RWPE1 (cell line): ENCODE results near the gene DOP1A.

ENCODE experiments used
- CTCF ChIA-PET: fragments of 350-600 bp; sonication (Branson Sonifier 250); formaldehyde crosslinking; extraction: SDS; loops from one replicate; lab custom pipeline; 2021; lab: Yijun Ruan, JAX
- POLR2A ChIA-PET: fragments of 400-600 bp; formaldehyde crosslinking; extraction: SDS; loops from one replicate; lab custom pipeline; 2020; ENCODE audit warnings: antibody characterized with exemption; ENCODE audit not compliant: low non-redundant PET; lab: Yijun Ruan, JAX
- DNase-seq: peaks from one replicate; pipeline ENCODE4 v3.0.0; 2012; ENCODE audit warnings: low spot score
- H3K27ac ChIP-seq: fragments of 450-650 bp; 2 replicates; pipeline ENCODE4 v1.5.1; 2017
- TF ChIP-seq, protein P1 (sequence below): fragments of 450-650 bp; conservative IDR thresholded peaks from 2 replicates; pipeline ENCODE4 v1.5.1; 2017; ENCODE audit warnings: low read depth, mild to moderate bottlenecking

DOP1A gene

DNA sequence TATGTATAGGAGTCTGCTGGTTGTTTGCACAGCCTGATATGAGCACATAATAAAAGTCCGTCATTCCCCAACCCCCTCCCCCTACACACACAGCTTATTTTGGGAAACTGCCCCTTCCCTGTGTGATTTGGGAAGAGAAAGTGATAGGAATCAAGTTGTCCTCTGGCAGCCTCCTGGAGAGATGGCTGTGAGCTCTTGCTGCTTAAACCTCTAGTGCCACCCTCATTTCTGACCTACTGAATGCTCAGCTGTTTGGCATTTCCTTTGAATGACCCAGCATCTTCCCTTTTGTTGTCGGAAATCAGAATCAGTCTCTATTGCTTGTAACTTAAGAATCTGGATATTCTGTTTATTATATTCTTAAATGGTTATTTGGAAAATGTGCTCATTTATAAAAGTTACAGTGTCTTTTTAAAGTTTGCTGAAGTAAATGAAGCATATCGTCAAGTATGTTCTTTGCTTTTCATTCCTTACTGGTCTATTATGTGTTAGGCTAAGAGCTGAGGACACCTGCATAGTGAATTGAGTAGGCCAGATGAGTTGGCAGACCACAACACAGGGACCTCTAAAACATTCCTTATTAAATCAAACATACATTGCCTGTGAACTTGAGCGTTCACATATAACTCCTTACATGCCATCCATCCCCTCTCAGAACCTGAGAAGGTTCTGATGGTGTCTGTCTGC, 131.2 kb downstream of the DOP1A start:
- CTCF ChIA-PET = interaction anchor here (1.1 kb wide), 1 partner anchor 131 kb away, joined by 3 read pairs; the partner anchor contains the start of gene DOP1A
- TF ChIP-seq, protein P1, sequence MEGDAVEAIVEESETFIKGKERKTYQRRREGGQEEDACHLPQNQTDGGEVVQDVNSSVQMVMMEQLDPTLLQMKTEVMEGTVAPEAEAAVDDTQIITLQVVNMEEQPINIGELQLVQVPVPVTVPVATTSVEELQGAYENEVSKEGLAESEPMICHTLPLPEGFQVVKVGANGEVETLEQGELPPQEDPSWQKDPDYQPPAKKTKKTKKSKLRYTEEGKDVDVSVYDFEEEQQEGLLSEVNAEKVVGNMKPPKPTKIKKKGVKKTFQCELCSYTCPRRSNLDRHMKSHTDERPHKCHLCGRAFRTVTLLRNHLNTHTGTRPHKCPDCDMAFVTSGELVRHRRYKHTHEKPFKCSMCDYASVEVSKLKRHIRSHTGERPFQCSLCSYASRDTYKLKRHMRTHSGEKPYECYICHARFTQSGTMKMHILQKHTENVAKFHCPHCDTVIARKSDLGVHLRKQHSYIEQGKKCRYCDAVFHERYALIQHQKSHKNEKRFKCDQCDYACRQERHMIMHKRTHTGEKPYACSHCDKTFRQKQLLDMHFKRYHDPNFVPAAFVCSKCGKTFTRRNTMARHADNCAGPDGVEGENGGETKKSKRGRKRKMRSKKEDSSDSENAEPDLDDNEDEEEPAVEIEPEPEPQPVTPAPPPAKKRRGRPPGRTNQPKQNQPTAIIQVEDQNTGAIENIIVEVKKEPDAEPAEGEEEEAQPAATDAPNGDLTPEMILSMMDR = no peak
- POLR2A ChIA-PET = no interaction called here
- no peak overlapping the region for H3K27ac ChIP-seq
- no peak for DNase-seq

DNA sequence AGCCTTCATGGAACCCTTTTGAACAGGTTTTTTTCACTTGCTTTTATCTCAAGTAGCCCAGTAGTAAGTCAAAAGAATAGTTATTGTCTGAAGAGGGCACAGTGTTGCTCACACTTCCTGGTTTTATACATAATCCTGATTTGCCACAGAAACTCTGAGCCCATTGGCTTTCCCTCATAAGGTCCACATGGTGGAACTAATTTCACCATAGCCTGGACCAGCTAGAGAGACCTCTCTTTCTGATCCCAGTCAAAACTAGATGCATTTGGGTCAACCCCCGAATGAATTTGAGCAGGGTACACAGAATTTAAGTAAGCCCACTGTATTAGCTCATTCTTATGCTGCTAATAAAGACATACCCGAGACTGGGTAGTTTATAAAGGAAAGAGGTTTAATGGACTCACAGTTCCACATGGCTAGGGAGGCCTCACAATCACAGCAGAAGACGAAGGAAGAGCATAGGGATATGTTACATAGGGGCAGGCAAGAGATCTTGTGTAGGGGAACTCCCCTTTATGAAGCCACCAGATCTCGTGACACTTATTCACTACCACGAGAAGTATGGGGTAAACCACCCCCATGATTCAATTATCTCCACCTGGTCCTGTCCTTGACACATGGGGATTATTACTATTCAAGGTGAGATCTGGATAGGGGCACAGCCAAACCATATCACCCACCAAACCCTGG, 131.8 kb downstream of the DOP1A start:
- CTCF ChIA-PET = interaction anchor here (1.1 kb wide), 1 partner anchor 132 kb away, joined by 3 read pairs; the partner anchor contains the start of gene DOP1A
- TF ChIP-seq, protein P1 = no peak
- no peak for DNase-seq
- POLR2A ChIA-PET = no interaction called here
- H3K27ac ChIP-seq = no peak overlapping the region

DNA sequence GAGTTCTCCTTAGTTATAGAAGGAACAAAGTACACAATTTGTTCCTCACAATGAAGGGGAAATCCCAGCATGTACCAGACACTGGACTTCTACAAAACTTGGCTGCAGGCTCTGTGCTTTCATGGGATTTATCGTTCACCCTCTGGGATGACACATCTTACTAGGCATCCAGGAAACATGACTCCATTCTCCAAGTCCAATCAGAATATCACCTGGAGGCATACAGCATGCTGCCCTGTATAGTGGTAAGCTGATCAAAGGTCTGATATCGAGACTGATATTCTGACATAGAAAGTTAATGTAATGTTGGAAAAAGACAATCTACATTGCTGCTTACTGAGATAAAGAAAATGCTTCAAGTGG, 132.4 kb downstream of the DOP1A start:
- TF ChIP-seq, protein P1 = no peak
- no peak overlapping the region for H3K27ac ChIP-seq
- ChIA-PET POLR2A (no interaction called here), CTCF (no interaction called here)
- DNase-seq = peak; percentile 52

DNA sequence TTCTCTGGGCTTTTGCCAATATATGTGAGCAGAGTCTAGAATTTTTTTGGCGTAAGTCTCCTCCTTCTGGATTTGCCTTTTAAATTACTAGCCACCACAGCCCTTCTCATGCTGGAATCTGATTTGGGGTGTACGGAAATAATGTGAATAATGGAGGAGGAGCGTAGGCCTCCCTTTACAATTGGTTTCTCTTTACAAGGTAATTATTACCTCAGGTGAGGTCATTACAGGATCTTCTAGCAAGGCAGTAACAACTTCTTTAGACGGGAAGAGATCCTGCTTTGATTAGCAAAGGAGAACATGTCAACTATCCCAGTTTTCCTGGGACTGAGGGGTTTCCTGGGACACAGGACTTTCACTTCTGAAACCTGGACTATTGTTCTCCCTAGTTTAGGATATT, 134.6 kb downstream of the DOP1A start:
- no peak for DNase-seq
- TF ChIP-seq, protein P1 = no peak
- ChIA-PET CTCF (no interaction called here), POLR2A (no interaction called here)
- H3K27ac ChIP-seq = no peak overlapping the region

DNA sequence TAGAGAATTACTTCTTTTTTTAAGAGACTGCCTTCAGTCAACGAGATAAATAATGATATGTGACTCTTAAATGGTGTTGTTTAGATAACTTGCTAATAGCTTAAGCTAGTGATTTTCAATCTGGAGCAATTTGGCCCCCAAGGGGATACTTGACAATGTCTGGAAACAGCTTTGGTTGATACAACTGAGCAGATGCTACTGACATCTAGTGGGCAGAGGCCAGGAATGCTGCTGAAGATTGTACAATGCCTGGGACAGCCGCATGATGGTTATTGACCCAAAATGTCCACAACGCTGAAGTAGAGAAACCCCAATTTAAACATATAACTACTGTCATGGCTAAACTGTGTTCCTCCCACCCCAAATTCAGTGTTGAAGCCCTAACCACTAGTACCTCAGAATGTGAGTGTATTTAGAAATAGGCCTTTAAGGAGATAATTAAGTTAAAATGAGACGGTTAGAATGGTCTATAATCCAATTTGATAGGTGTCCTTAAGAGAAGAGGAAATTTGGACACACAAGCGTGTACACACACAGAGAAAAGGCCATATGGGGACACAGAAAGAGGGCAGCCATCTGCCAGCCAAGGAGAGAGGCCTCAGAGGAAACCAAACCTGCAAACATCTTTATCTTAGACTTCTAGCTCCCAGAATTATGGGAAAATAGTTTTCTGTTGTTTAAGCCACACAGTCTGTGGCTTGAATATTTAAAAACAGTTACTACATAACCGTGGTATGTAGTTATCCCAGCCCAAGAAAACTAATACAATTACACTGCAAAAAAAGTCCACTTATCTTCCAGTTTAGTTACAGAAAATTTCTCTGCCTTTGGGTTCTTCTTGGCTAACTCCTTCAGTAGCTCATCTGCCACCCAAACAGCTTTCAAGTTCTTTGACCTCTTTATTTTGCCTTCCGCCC, 147.9 kb downstream of the DOP1A start:
- no peak overlapping the region for H3K27ac ChIP-seq
- TF ChIP-seq, protein P1 = peak; percentile 92
- ChIA-PET CTCF (interaction anchor here (0.6 to 3.3 kb wide), 15 partner anchors 11 to 738 kb away, joined by 3 to 32 read pairs (median 3); partner anchors contain the start of genes DOP1A, PRSS35 and UBE3D), POLR2A (no interaction called here)
- peak; percentile 50 for DNase-seq

DNA sequence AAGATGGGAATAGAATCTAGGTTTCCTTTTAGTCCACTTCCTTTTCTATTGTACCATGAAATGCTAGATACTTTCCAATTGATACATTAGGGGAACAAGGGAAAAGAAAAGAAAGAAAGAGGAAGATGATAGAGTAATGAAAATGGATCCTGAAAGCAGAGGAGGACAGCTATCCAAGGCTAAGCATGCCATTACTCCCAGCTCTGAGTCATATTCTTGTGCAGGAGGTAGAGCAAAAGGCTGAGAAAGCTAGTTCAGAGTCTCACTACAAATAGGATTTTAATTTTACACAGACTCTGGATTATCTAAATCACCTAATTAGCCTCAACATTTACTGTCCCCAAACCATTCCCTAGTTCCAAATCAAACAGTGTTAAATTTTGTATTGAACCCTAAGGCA, 149.3 kb downstream of the DOP1A start:
- CTCF ChIA-PET = interaction anchor here (2.2 to 3.3 kb wide), 2 partner anchors 150 to 297 kb away, joined by 17 to 32 read pairs; partner anchors contain the start of genes DOP1A, PRSS35 and UBE3D
- POLR2A ChIA-PET = no interaction called here
- DNase-seq = no peak
- TF ChIP-seq, protein P1 = no peak
- H3K27ac ChIP-seq = no peak overlapping the region
